Measurements from ENCODE around the gene CEP112.
"Not testable (repeated sequence)": the region's sequence is repeated elsewhere in the genome, so short reads cannot be mapped to it uniquely, and the experiment has no call there.

CEP112 gene

GRCh38 chr17:65830356-65830755 lies 361.6 kb downstream of the CEP112 start:
- no peak for DNase-seq (ENCODE audit: extremely low spot score)
- no peak for TF ChIP-seq BHLHE40 (IDR thresholded peaks at IDR 0.05; ENCODE audit: borderline replicate concordance)
- TF ChIP-seq L3MBTL2 (conservative IDR thresholded peaks at IDR 0.05) = no peak
- TF ChIP-seq NFRKB (IDR thresholded peaks at IDR 0.05) = no peak
- TF ChIP-seq ELF4 (IDR thresholded peaks at IDR 0.05) = no peak
- no peak for TF ChIP-seq ARNT (IDR thresholded peaks at IDR 0.05)
- TF ChIP-seq SP1 (IDR thresholded peaks at IDR 0.05) = no peak
- no peak for TF ChIP-seq FOXK2 (IDR thresholded peaks at IDR 0.05)
- POLR2A ChIA-PET = no interaction called here
- CTCF ChIA-PET = no interaction called here

GRCh38 chr17:65826577-65826976 lies 365.4 kb downstream of the CEP112 start:
- DNase-seq (ENCODE audit: extremely low spot score); POLR2A ChIA-PET; CTCF ChIA-PET: not testable (repeated sequence)

GRCh38 chr17:65824901-65825300 lies 367.0 kb downstream of the CEP112 start:
- CTCF ChIA-PET = no interaction called here
- TF ChIP-seq LEF1 (IDR thresholded peaks at IDR 0.05; ENCODE audit: borderline replicate concordance) (no peak), SP1 (IDR thresholded peaks at IDR 0.05) (no peak), CTBP1 (IDR thresholded peaks at IDR 0.05; ENCODE audit: borderline replicate concordance) (no peak)
- POLR2A ChIA-PET = no interaction called here
- no peak for DNase-seq (ENCODE audit: extremely low spot score)

GRCh38 chr17:65823713-65824112 lies 368.2 kb downstream of the CEP112 start:
- POLR2A ChIA-PET = no interaction called here
- CTCF ChIA-PET = no interaction called here
- DNase-seq (ENCODE audit: extremely low spot score) = no peak
- TF ChIP-seq FOXK2 (IDR thresholded peaks at IDR 0.05) = no peak
- no peak for TF ChIP-seq ARNT (IDR thresholded peaks at IDR 0.05)

GRCh38 chr17:65820811-65821210 lies 371.1 kb downstream of the CEP112 start:
- ChIA-PET CTCF (no interaction called here), POLR2A (no interaction called here)
- no peak for DNase-seq (ENCODE audit: extremely low spot score)
- no peak for TF ChIP-seq HDGF (IDR thresholded peaks at IDR 0.05; ENCODE audit: borderline replicate concordance)
- TF ChIP-seq LEF1 (IDR thresholded peaks at IDR 0.05; ENCODE audit: borderline replicate concordance) = no peak
- no peak for TF ChIP-seq CTBP1 (IDR thresholded peaks at IDR 0.05; ENCODE audit: borderline replicate concordance)
- no peak for TF ChIP-seq SP1 (IDR thresholded peaks at IDR 0.05)
- no peak for TF ChIP-seq ZNF384 (IDR thresholded peaks at IDR 0.05)
- TF ChIP-seq ARNT (IDR thresholded peaks at IDR 0.05) = no peak
- no peak for TF ChIP-seq FOXA1 (IDR thresholded peaks at IDR 0.05)
- TF ChIP-seq FOXM1 (IDR thresholded peaks at IDR 0.05; ENCODE audit: borderline replicate concordance) = no peak
- TF ChIP-seq BHLHE40 (IDR thresholded peaks at IDR 0.05; ENCODE audit: borderline replicate concordance) = no peak
- no peak for TF ChIP-seq TARDBP (IDR thresholded peaks at IDR 0.05)
- TF ChIP-seq L3MBTL2 (conservative IDR thresholded peaks at IDR 0.05) = no peak

GRCh38 chr17:65820306-65820705 lies 371.6 kb downstream of the CEP112 start:
- no peak for DNase-seq (ENCODE audit: extremely low spot score)
- ChIA-PET CTCF (no interaction called here), POLR2A (no interaction called here)
- TF ChIP-seq ARNT (IDR thresholded peaks at IDR 0.05) = no peak
- no peak for TF ChIP-seq FOXA1 (IDR thresholded peaks at IDR 0.05)
- TF ChIP-seq CTBP1 (IDR thresholded peaks at IDR 0.05; ENCODE audit: borderline replicate concordance) = no peak
- no peak for TF ChIP-seq TARDBP (IDR thresholded peaks at IDR 0.05)
- TF ChIP-seq BHLHE40 (IDR thresholded peaks at IDR 0.05; ENCODE audit: borderline replicate concordance) = no peak
- no peak for TF ChIP-seq HDGF (IDR thresholded peaks at IDR 0.05; ENCODE audit: borderline replicate concordance)
- TF ChIP-seq LEF1 (IDR thresholded peaks at IDR 0.05; ENCODE audit: borderline replicate concordance) = no peak
- no peak for TF ChIP-seq SP1 (IDR thresholded peaks at IDR 0.05)
- TF ChIP-seq ZNF384 (IDR thresholded peaks at IDR 0.05) = no peak
- TF ChIP-seq NFRKB (IDR thresholded peaks at IDR 0.05) = no peak
- no peak for TF ChIP-seq FOXM1 (IDR thresholded peaks at IDR 0.05; ENCODE audit: borderline replicate concordance)
- TF ChIP-seq PKNOX1 (IDR thresholded peaks at IDR 0.05) = no peak
- TF ChIP-seq L3MBTL2 (conservative IDR thresholded peaks at IDR 0.05) = no peak
- TF ChIP-seq FOXK2 (IDR thresholded peaks at IDR 0.05) = no peak
- TF ChIP-seq ELF4 (IDR thresholded peaks at IDR 0.05) = no peak
- TF ChIP-seq SUZ12 (IDR thresholded peaks at IDR 0.05) = no peak

- ChIA-PET CTCF (no interaction called here), POLR2A (no interaction called here)
- no peak for DNase-seq (ENCODE audit: extremely low spot score)
- TF ChIP-seq ZNF384 (IDR thresholded peaks at IDR 0.05) (no peak), ARNT (IDR thresholded peaks at IDR 0.05) (no peak), FOXM1 (IDR thresholded peaks at IDR 0.05; ENCODE audit: borderline replicate concordance) (no peak)
Observed at GRCh38 chr17:65819810-65820209, 372.1 kb downstream of the CEP112 start.

GRCh38 chr17:65817951-65818350 lies 374.0 kb downstream of the CEP112 start:
- TF ChIP-seq L3MBTL2 (conservative IDR thresholded peaks at IDR 0.05) = no peak
- no peak for TF ChIP-seq CTBP1 (IDR thresholded peaks at IDR 0.05; ENCODE audit: borderline replicate concordance)
- TF ChIP-seq NFRKB (IDR thresholded peaks at IDR 0.05) = no peak
- no peak for TF ChIP-seq FOXM1 (IDR thresholded peaks at IDR 0.05; ENCODE audit: borderline replicate concordance)
- no peak for DNase-seq (ENCODE audit: extremely low spot score)
- ChIA-PET POLR2A (no interaction called here), CTCF (interaction anchor here (0.6 kb wide), 1 partner anchor 293 kb away, joined by 3 read pairs; no protein-coding TSS in a partner anchor)

- POLR2A ChIA-PET = no interaction called here
- no peak for DNase-seq (ENCODE audit: extremely low spot score)
- TF ChIP-seq PKNOX1 (IDR thresholded peaks at IDR 0.05) = no peak
- no peak for TF ChIP-seq FOXM1 (IDR thresholded peaks at IDR 0.05; ENCODE audit: borderline replicate concordance)
- TF ChIP-seq ARNT (IDR thresholded peaks at IDR 0.05) = no peak
- TF ChIP-seq ELF4 (IDR thresholded peaks at IDR 0.05) = no peak
- TF ChIP-seq SUZ12 (IDR thresholded peaks at IDR 0.05) = no peak
- no peak for TF ChIP-seq L3MBTL2 (conservative IDR thresholded peaks at IDR 0.05)
- no peak for TF ChIP-seq FOXA1 (IDR thresholded peaks at IDR 0.05)
- CTCF ChIA-PET = no interaction called here
Observed at GRCh38 chr17:65814418-65814817, 377.5 kb downstream of the CEP112 start.

Measured in HEK293T (cell line).